Suprapubic skin (tissue), 4 donors: ENCODE data around the gene ITPR2. TPM values are rescaled to one million over a fixed set of nuclear protein-coding genes. Genes with fewer than 3 reads are reported as not detected.

Source experiments
- DNase-seq, 2 donors: peaks; one replicate each; pipeline ENCODE4 v3.0.0-alpha.2; 2019; ENCODE audit warnings: low spot score in 2 of 2
- H3K27ac ChIP-seq: fragments of 200-600 bp; sonication (generic); one replicate; pipeline ENCODE4 v1.5.1; 2019
- H3K27me3 ChIP-seq: fragments of 200-600 bp; sonication (generic); one replicate; pipeline ENCODE4 v1.5.1; 2019
- H3K36me3 ChIP-seq: fragments of 200-600 bp; sonication (generic); one replicate; pipeline ENCODE4 v1.5.1; 2019
- H3K4me1 ChIP-seq: fragments of 200-600 bp; sonication (generic); one replicate; pipeline ENCODE4 v1.5.1; 2019
- H3K4me3 ChIP-seq: fragments of 200-600 bp; sonication (generic); one replicate; pipeline ENCODE4 v1.5.1; 2019; ENCODE audit warnings: mild to moderate bottlenecking
- H3K9me3 ChIP-seq: fragments of 200-600 bp; sonication (generic); one replicate; pipeline ENCODE4 v1.5.1; 2019
- CTCF ChIP-seq, 2 donors: fragments of 200-600 bp in 1 of 2; fragments of 450-650 bp in 1 of 2; sonication (generic) in 1 of 2; IDR thresholded peaks; one replicate each; pipeline ENCODE4 v1.5.1; 2016 to 2019; ENCODE audit warnings: antibody characterized with exemption in 2 of 2, mild to moderate bottlenecking in 1 of 2, moderate library complexity in 1 of 2
- EP300 ChIP-seq: sonication (generic); formaldehyde crosslinking; IDR thresholded peaks from one replicate; pipeline ENCODE4 v1.6.1; 2017; ENCODE audit warnings: antibody characterized with exemption
- POLR2A ChIP-seq, 2 donors: fragments of 450-650 bp; IDR thresholded peaks; one replicate each; pipeline ENCODE4 v1.6.1; 2017; ENCODE audit warnings: antibody characterized with exemption in 2 of 2, mild to moderate bottlenecking in 2 of 2, moderate library complexity in 2 of 2
- POLR2AphosphoS5 ChIP-seq, 3 donors: sonication (generic); formaldehyde crosslinking; IDR thresholded peaks; one replicate each; pipeline ENCODE4 v1.6.1; 2017; ENCODE audit warnings: antibody characterized with exemption in 3 of 3
- WGBS: methylation state at CpG from one replicate; pipeline ENCODE4 v1.1.5; 2018; 5-methylcytosine and 5-hydroxymethylcytosine counted together
- total RNA-seq, 4 donors: library from RNA; depleted of rRNA; stranded (reverse); fragments of >200 nt; gene quantifications; one replicate each; pipeline ENCODE4 v1.1.0, GENCODE V29; 2016

Gene ITPR2
- total RNA-seq, 4 donors from 2014 or later: 59.6 to 159 (median 72.1) TPM

DNA sequence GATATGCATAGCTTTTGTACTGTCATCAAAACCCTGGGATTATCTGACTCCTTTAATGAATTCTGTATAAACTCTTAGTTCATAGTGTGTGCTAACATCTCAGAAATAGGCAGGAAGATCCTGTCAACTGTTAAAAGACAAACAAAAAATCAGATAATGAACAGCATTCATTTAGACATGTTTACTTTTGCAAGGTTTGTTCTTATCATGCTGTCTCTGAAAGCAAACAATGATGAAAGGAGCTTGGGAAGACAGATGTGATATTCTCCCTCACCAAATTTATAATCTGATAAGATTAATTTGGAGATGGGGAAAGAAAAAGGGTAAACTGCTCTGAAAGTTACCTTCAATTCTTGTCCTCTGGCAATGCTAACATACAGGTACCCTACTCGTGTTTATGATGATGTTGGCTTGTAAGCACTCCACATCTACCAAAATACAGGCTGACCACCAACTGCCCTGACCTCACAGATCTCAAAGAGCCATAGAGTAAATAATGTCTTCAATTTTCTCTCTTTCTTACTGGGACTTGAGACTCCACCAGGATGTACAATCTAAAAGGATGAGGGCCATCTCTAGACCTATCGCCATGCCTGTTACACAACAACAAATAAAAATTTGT is 403.8 kb downstream of the ITPR2 start:
- Histone ChIP-seq H3K36me3 (peaks cover 3% of the 10 kb centered on the region), H3K4me1 (no peaks in the 10 kb centered on the region), H3K9me3 (no peaks in the 10 kb centered on the region), H3K4me3 (no peak overlapping the region), H3K27me3 (no peaks in the 10 kb centered on the region), H3K27ac (no peak overlapping the region)
- DNase-seq: no peak
- TF ChIP-seq CTCF (IDR thresholded peaks at IDR 0.05) (no peak), EP300 (no peak), POLR2AphosphoS5 (IDR thresholded peaks at IDR 0.05) (no peak), POLR2A (IDR thresholded peaks at IDR 0.05) (no peak)
- WGBS: 92% methylated on average over 2 of the region's 2 CpGs

- H3K27ac ChIP-seq: no peak overlapping the region
- TF ChIP-seq EP300 (no peak), POLR2A (IDR thresholded peaks at IDR 0.05) (no peak)
- no peaks in the 10 kb centered on the region for H3K4me1 ChIP-seq
- no peak overlapping the region for H3K4me3 ChIP-seq
- 90% methylated on average over 2 of the region's 2 CpGs for WGBS
- peaks cover 3% of the 10 kb centered on the region for H3K36me3 ChIP-seq
- H3K27me3 ChIP-seq: no peaks in the 10 kb centered on the region
- no peaks in the 10 kb centered on the region for H3K9me3 ChIP-seq
- DNase-seq: no peak
Observed at GRCh38 chr12:26428420-26428819, 404.6 kb downstream of the ITPR2 start.

DNA sequence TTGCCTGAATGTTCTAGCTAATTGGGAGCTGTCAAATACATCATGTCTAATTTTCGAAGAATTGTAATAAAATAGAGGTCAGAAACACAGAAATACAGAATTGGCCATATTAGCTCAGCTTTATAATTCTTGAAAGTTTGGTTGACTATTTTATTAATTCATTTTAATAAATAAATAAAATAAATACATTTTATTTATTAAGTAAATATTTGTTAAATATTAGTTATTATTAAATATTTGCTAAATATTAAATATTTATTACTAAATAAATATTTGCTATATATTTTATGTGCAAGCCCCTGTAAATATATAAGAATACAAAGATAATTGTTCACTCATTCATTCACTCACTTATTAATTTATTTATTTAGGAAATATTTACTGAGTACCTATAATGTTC is 406.3 kb downstream of the ITPR2 start:
- H3K36me3 ChIP-seq: peaks cover 3% of the 10 kb centered on the region
- H3K27ac ChIP-seq: no peak overlapping the region
- no peak for TF ChIP-seq POLR2A (IDR thresholded peaks at IDR 0.05)
- TF ChIP-seq POLR2AphosphoS5 (IDR thresholded peaks at IDR 0.05): no peak
- TF ChIP-seq CTCF (IDR thresholded peaks at IDR 0.05): no peak
- no peak for TF ChIP-seq EP300
- WGBS: 98% methylated on average over 1 of the region's 1 CpG
- H3K9me3 ChIP-seq: no peaks in the 10 kb centered on the region
- no peaks in the 10 kb centered on the region for H3K4me1 ChIP-seq
- no peak for DNase-seq
- no peaks in the 10 kb centered on the region for H3K27me3 ChIP-seq
- no peak overlapping the region for H3K4me3 ChIP-seq

- TF ChIP-seq EP300: no peak
- TF ChIP-seq POLR2AphosphoS5 (IDR thresholded peaks at IDR 0.05): no peak
- TF ChIP-seq POLR2A (IDR thresholded peaks at IDR 0.05): no peak
- no peak for TF ChIP-seq CTCF (IDR thresholded peaks at IDR 0.05)
- Histone ChIP-seq H3K9me3 (no peaks in the 10 kb centered on the region), H3K36me3 (peaks cover 3% of the 10 kb centered on the region), H3K4me3 (no peak overlapping the region), H3K27ac (no peak overlapping the region), H3K4me1 (no peaks in the 10 kb centered on the region), H3K27me3 (no peaks in the 10 kb centered on the region)
- WGBS: 78% methylated on average over 6 of the region's 6 CpGs
- no peak for DNase-seq
Observed at GRCh38 chr12:26425587-26426260, 407.3 kb downstream of the ITPR2 start.

DNA sequence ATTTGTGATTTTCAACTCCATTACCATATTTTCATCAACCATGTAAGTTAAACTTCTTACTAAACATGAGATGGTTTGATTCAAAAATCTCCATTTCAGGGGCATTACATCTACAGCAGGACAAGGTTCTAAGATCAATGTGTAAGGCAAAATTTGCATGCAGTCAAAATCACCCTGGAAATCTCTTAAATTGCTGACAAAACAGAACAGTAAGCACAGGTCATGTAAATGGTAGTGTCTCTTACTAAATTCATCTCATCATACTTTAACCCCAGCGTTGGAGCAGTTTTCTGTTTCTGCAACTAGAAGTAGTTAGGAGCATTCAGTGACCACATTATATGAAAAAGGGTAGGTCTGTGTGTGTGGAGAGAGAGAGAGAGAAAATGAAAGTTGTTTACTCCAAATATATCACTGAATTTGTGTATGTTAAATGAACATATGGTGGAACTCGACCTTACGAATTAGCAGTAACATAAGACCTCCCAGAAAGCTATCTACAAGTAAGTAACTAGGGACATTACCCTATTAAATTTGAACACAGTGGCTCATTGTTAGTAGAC is 410.1 kb downstream of the ITPR2 start:
- no peaks in the 10 kb centered on the region for H3K4me1 ChIP-seq
- 87% methylated on average over 3 of the region's 3 CpGs for WGBS
- H3K36me3 ChIP-seq: peaks cover 13% of the 10 kb centered on the region
- H3K9me3 ChIP-seq: no peaks in the 10 kb centered on the region
- no peak overlapping the region for H3K27ac ChIP-seq
- H3K27me3 ChIP-seq: no peaks in the 10 kb centered on the region
- DNase-seq: no peak
- no peak overlapping the region for H3K4me3 ChIP-seq
- no peak for TF ChIP-seq POLR2A (IDR thresholded peaks at IDR 0.05)
- no peak for TF ChIP-seq POLR2AphosphoS5 (IDR thresholded peaks at IDR 0.05)
- no peak for TF ChIP-seq EP300

DNA sequence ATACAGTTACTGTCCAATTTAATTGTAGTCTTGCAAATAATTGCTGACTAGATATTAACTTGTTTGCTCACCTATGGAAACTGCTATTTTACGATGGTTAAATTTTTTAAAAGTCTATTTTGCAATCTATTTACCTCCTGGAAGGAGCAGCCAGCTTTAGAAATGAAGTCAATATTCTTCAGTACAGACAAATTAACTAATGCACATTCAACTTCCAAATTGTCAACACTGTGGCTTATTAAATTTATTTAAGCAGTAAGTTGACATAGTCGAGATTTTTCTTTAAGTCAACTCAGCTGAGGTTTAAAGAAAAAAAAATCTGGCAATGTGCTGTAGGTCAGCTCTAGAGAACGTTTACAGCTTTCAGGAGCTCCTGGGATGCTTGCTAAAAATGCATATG is 416.4 kb downstream of the ITPR2 start:
- H3K27me3 ChIP-seq: no peaks in the 10 kb centered on the region
- no peak overlapping the region for H3K4me3 ChIP-seq
- no peaks in the 10 kb centered on the region for H3K4me1 ChIP-seq
- TF ChIP-seq POLR2A (IDR thresholded peaks at IDR 0.05) (no peak), EP300 (no peak), POLR2AphosphoS5 (IDR thresholded peaks at IDR 0.05) (no peak), CTCF (IDR thresholded peaks at IDR 0.05) (no peak)
- H3K9me3 ChIP-seq: no peaks in the 10 kb centered on the region
- peaks cover 18% of the 10 kb centered on the region for H3K36me3 ChIP-seq
- DNase-seq: no peak
- H3K27ac ChIP-seq: no peak overlapping the region
- 75% methylated on average over 3 of the region's 3 CpGs for WGBS
